Mucosa of stomach (tissue), 1 donor: ENCODE results near the gene NEK11.
"Not testable (repeated sequence)": the region's sequence is repeated elsewhere in the genome, so short reads cannot be mapped to it uniquely, and the experiment has no call there.

ENCODE experiments used
- H3K27me3 ChIP-seq: one replicate; pipeline ENCODE4 v1.7.0; 2013; ENCODE audit warnings: mild to moderate bottlenecking, low read length; ENCODE audit not compliant: control insufficient read depth, insufficient read depth
- H3K36me3 ChIP-seq: one replicate; pipeline ENCODE4 v1.7.0; 2013; ENCODE audit warnings: low read length; ENCODE audit not compliant: control insufficient read depth, insufficient read depth
- H3K4me1 ChIP-seq: one replicate; pipeline ENCODE4 v1.7.0; 2013; ENCODE audit warnings: mild to moderate bottlenecking, low read length; ENCODE audit not compliant: control insufficient read depth, insufficient read depth
- H3K4me3 ChIP-seq: one replicate; pipeline ENCODE4 v1.7.0; 2013; ENCODE audit warnings: low read length
- H3K9ac ChIP-seq: one replicate; pipeline ENCODE4 v1.7.0; 2013; ENCODE audit warnings: mild to moderate bottlenecking, low read length, moderate library complexity
- H3K9me3 ChIP-seq: one replicate; pipeline ENCODE4 v1.7.0; 2013; ENCODE audit warnings: mild to moderate bottlenecking, low read length, moderate library complexity; ENCODE audit not compliant: control insufficient read depth
- donor health status: Pancreatic carcinoma.

The NEK11 gene

DNA sequence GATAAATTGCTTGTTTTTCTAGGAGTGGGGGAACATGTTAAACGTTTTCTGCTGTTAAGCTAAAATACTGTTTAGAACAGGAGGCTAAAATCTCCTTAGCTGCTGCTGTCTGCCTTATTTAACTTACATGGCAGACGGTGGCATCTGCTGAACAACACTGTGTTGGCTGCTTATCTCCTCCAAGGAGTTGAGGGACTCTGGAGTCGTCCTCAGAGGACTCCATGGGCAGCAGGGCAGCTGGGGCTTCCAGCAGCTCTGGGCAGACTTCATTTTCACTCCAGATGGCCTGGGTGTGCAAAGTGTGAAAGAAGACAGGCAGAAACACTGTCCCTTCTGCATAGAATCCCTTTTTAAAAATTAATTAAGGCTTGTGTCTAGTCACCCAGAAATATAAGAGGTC is 302.0 kb downstream of the NEK11 start:
- H3K9me3 ChIP-seq, result no peaks in the 10 kb centered on the region
- H3K4me3 ChIP-seq, result no peak overlapping the region
- no peaks in the 10 kb centered on the region for H3K4me1 ChIP-seq
- no peaks in the 10 kb centered on the region for H3K27me3 ChIP-seq
- no peak overlapping the region for H3K9ac ChIP-seq
- no peaks in the 10 kb centered on the region for H3K36me3 ChIP-seq

DNA sequence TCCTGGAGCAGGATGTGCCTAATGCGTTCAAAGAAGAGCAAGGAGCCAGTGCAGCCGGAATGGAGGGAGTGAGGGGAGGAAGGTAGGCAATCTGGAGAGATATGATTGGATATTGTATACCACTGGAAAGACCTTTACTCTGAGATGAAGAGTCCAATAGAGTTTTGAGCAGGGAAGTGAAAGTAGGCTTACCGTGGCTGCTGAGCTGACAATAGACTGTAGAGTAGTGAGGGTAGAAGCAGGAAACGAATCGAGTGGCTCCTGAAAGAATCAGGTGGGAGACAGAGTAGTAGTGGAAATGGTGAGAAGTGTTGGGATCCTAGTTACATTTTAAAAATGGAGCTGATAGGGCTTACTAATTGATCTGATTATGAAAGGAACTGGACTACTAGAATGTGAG is 303.1 kb downstream of the NEK11 start:
- Histone ChIP-seq H3K4me1 (no peaks in the 10 kb centered on the region), H3K9me3 (no peaks in the 10 kb centered on the region)

GRCh38 chr3:131331456-131332085 is 304.9 kb downstream of the NEK11 start:
- not testable (repeated sequence) for H3K4me3 ChIP-seq

More for the DNA sequence above, 303.1 kb downstream of the NEK11 start:
- no peak overlapping the region for H3K9ac ChIP-seq
- H3K27me3 ChIP-seq, result no peaks in the 10 kb centered on the region
- H3K36me3 ChIP-seq, result no peaks in the 10 kb centered on the region
- H3K4me3 ChIP-seq, result no peak overlapping the region

DNA sequence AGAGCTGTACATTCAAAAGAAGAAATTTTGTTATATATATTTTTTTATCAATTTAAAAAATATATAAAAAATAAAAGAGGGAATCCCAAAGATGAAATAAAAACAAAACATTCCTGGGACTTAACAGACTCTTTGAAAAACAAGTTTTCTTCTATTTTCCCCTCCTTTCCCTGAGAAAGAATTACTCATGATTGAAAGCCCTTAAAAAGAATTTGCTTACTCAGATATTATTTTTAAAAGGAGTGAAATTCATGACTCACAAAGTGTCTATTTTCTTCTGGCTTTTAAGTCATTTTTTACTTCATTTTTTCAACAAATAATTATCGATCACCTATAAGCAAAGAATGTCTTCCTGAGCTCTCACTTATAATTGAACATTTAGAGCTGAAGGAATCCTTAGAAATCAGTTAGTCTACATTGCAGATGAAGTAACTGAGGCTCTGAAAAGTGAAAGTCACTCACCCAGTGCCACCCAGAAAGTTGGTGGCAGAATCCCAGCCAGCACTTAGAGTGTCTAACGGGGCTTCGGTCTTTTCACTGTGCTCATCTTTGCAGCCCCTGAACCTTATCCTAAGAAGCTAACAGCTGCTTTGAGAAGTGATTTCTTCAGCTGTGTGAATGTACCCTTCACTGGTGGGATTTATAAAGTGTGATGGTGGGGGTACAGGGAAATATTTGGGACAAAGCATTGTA is 312.4 kb downstream of the NEK11 start:
- Histone ChIP-seq H3K27me3 (no peaks in the 10 kb centered on the region), H3K9me3 (no peaks in the 10 kb centered on the region), H3K9ac (no peak overlapping the region), H3K36me3 (no peaks in the 10 kb centered on the region), H3K4me3 (no peak overlapping the region), H3K4me1 (no peaks in the 10 kb centered on the region)

More at GRCh38 chr3:131331456-131332085, 304.9 kb downstream of the NEK11 start:
- not testable (repeated sequence) for H3K4me1 ChIP-seq, H3K9me3 ChIP-seq, H3K9ac ChIP-seq, H3K27me3 ChIP-seq, H3K36me3 ChIP-seq

DNA sequence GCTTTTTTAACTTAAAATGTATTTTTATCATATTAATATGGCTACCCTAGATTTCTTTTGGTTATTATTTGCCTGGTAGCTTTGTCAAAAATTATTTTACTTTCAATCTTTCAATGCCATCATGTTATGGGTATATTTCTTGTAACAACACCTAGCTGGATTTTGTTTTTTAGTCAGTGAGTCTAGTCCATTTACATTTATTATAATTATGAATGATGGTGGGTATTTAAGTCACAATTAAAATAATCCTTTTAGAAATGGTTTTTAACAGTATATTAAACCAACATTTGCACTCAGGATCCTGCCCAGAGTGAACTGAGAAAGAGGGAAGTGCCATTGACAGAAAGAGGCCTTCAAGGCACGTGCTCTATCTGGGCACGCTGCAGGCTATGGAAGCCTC is 315.1 kb downstream of the NEK11 start:
- Histone ChIP-seq H3K27me3 (no peaks in the 10 kb centered on the region), H3K4me3 (no peak overlapping the region), H3K9me3 (no peaks in the 10 kb centered on the region), H3K4me1 (no peaks in the 10 kb centered on the region), H3K9ac (no peak overlapping the region), H3K36me3 (no peaks in the 10 kb centered on the region)

- Histone ChIP-seq H3K4me3 (no peak overlapping the region), H3K27me3 (no peaks in the 10 kb centered on the region), H3K36me3 (no peaks in the 10 kb centered on the region), H3K9ac (no peak overlapping the region), H3K9me3 (no peaks in the 10 kb centered on the region), H3K4me1 (no peaks in the 10 kb centered on the region)
Observed at GRCh38 chr3:131348911-131349310, 322.2 kb downstream of the NEK11 start.

DNA sequence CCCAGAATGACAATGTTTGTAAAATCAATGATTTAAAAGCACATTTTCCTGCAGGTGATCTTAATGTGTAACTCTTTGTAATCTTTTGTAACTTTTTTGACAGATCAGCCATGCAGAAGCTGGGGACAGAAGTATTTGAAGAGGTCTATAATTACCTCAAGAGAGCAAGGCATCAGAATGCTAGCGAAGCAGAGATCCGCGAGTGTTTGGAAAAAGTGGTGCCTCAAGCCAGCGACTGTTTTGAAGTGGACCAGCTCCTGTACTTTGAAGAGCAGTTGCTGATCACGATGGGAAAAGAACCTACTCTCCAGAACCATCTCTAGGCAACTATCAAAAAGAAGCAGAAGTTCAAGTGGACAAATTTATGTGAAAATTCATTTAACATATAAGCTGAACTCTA is 322.8 kb downstream of the NEK11 start:
- Histone ChIP-seq H3K9me3 (no peaks in the 10 kb centered on the region), H3K36me3 (no peaks in the 10 kb centered on the region), H3K9ac (no peak overlapping the region), H3K27me3 (no peaks in the 10 kb centered on the region), H3K4me3 (no peak overlapping the region), H3K4me1 (no peaks in the 10 kb centered on the region)

GRCh38 chr3:131349946-131350347 is 323.3 kb downstream of the NEK11 start:
- Histone ChIP-seq H3K27me3 (no peaks in the 10 kb centered on the region), H3K9me3 (no peaks in the 10 kb centered on the region), H3K4me1 (no peaks in the 10 kb centered on the region), H3K36me3 (no peaks in the 10 kb centered on the region), H3K4me3 (no peak overlapping the region), H3K9ac (no peak overlapping the region)

GRCh38 chr3:131350506-131350905 is 323.8 kb downstream of the NEK11 start:
- H3K4me3 ChIP-seq, result no peak overlapping the region
- H3K9me3 ChIP-seq, result no peaks in the 10 kb centered on the region
- no peaks in the 10 kb centered on the region for H3K36me3 ChIP-seq
- no peaks in the 10 kb centered on the region for H3K4me1 ChIP-seq
- no peaks in the 10 kb centered on the region for H3K27me3 ChIP-seq
- H3K9ac ChIP-seq, result no peak overlapping the region

DNA sequence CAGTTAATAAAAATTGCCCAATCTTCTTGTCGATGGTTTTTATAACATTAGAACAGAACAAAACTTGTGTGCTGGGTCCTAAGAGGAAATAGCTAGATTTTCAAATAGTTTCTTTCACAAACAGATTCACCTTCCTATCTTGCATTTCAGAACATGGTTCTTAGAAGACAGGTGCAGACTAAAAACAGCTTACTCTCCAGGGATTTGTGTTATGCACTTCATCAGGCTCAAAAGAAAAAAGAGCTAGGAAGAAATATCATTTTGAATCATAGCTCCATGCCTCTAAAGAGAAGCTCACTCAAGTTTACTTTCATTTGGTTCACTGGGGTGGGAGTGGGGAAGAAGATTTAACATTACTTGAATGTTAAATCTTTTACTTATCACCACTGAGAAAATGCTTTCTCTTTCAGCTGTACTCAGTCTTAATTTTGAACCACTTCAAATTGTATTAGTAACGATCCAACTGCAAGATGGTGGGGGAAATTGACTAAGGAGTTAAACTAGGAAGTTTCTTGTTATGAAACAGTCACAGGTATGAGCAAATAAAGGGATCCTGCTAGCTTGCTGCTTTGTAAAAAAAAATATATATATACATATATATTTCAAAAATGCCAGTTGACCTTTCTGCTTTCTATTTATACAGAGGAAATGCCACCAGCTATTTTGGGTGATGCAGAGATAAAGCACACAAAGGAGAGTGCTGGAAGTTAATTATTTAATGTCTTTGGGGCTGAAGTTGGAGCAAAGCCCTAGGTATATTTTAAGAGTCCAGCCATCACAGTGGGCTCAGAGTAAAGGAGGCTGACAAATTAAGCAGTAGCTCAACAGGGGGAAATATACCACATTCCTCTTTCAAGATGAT is 326.6 kb downstream of the NEK11 start:
- Histone ChIP-seq H3K4me1 (no peaks in the 10 kb centered on the region), H3K9ac (no peak overlapping the region), H3K36me3 (no peaks in the 10 kb centered on the region), H3K27me3 (no peaks in the 10 kb centered on the region), H3K4me3 (no peak overlapping the region), H3K9me3 (no peaks in the 10 kb centered on the region)

DNA sequence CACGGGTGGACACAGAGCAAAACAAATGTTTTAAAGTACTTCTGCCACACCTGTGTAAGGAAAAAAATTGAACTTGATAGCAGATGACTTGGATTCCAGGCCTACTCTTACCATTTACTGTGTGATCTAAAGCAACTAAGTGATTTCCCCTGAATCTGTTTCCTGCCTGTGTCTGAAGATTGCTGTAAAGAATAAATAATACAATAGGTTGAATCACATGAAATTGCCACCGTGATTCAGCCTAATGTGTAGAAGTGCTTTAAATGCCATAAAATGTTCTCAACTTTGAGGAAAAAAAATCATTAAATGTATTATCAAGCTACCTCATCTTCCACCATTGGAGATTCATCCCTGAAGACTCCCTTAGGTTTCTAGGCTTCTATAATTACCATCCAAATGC is 327.3 kb downstream of the NEK11 start:
- Histone ChIP-seq H3K4me1 (no peaks in the 10 kb centered on the region), H3K9ac (no peak overlapping the region), H3K4me3 (no peak overlapping the region), H3K36me3 (no peaks in the 10 kb centered on the region), H3K27me3 (no peaks in the 10 kb centered on the region), H3K9me3 (no peaks in the 10 kb centered on the region)

DNA sequence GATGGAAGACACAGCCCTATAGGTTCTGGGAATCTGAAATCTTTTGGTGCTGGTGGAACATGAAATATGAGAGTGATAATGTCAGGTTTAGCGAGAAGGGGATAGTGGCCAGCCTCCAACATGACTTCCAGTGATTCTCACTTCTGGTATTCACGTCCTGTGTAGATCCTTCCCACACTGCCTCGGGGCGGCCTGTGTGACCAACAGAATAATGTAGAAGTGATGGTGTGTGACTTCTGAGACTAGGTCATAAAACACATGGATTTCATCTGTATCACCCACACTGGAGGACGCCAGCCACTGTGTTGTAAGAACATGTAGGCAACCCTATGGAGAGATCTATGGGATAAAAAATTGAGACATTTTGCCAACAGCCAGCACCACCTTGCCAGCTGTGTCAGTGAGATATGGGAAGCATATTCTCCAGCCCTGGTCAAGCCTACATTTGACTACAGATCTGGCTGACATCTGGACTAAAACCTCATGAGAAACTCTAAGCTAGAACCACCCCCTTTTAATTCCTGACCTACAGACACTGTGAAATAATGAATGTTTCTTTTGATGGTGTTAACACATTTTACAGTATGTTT is 329.4 kb downstream of the NEK11 start:
- Histone ChIP-seq H3K27me3 (no peaks in the 10 kb centered on the region), H3K4me1 (peaks cover 7% of the 10 kb centered on the region), H3K36me3 (no peaks in the 10 kb centered on the region), H3K9ac (no peak overlapping the region), H3K9me3 (no peaks in the 10 kb centered on the region), H3K4me3 (no peak overlapping the region)
